ENCODE results near the gene EVI5.

DNA sequence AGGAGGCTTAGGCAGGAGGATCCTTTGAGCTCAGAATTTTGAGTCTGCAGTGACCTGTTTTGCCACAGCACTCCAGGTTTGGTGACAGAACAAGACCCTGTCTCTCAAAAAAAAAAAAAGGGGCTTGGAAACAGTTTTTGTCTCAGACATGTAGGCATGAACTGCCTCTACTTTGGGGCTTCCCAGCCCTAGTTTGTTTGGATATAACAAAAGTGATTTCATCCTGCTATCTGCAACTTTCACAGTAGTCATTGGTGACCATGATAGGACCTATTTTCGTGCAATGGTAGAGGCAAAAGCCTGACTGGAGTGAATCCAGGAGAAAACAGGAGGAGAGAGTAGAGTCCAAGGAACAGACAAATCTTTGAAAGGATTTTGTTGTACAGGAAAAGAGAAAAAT is 20.3 kb upstream of the EVI5 start:
- TF ChIP-seq, protein P1, sequence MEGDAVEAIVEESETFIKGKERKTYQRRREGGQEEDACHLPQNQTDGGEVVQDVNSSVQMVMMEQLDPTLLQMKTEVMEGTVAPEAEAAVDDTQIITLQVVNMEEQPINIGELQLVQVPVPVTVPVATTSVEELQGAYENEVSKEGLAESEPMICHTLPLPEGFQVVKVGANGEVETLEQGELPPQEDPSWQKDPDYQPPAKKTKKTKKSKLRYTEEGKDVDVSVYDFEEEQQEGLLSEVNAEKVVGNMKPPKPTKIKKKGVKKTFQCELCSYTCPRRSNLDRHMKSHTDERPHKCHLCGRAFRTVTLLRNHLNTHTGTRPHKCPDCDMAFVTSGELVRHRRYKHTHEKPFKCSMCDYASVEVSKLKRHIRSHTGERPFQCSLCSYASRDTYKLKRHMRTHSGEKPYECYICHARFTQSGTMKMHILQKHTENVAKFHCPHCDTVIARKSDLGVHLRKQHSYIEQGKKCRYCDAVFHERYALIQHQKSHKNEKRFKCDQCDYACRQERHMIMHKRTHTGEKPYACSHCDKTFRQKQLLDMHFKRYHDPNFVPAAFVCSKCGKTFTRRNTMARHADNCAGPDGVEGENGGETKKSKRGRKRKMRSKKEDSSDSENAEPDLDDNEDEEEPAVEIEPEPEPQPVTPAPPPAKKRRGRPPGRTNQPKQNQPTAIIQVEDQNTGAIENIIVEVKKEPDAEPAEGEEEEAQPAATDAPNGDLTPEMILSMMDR (IDR thresholded peaks at IDR 0.05), result no peak
- no peak for TF ChIP-seq POLR2AphosphoS5 (IDR thresholded peaks at IDR 0.05)

All from gastroesophageal sphincter (tissue), 3 donors.